AG09309 (cell line): ENCODE measurements around the gene RNF220.

Experiments used
- DNase-seq: peaks from one replicate; pipeline ENCODE4 v3.0.0-alpha.2; 2010; ENCODE audit warnings: low read depth
- H3K4me3 ChIP-seq: 2 replicates; pipeline ENCODE4 v1.5.1; 2011; ENCODE audit warnings: mild to moderate bottlenecking, low read depth, low read length, moderate library complexity; ENCODE audit not compliant: control insufficient read depth
- CTCF ChIP-seq: IDR thresholded peaks from 2 replicates; pipeline ENCODE4 v1.5.1; 2011; ENCODE audit warnings: mild to moderate bottlenecking, low read depth, low read length, inconsistent platforms; ENCODE audit not compliant: insufficient read depth, control insufficient read depth; ENCODE audit errors: missing control alignments

RNF220 gene

GRCh38 chr1:44388551-44388950 lies 16.5 kb upstream of the RNF220 start:
- no peak for DNase-seq
- TF ChIP-seq CTCF, result no peak
- H3K4me3 ChIP-seq, result no peak overlapping the region

- no peak for DNase-seq
- TF ChIP-seq CTCF, result no peak
- no peak overlapping the region for H3K4me3 ChIP-seq
Observed at GRCh38 chr1:44389437-44389836, 15.6 kb upstream of the RNF220 start.

GRCh38 chr1:44390277-44390676 lies 14.8 kb upstream of the RNF220 start:
- no peak for TF ChIP-seq CTCF
- no peak overlapping the region for H3K4me3 ChIP-seq
- DNase-seq, result peak; percentile 52

GRCh38 chr1:44401256-44402228 lies 3.5 kb upstream of the RNF220 start:
- TF ChIP-seq CTCF, result no peak
- H3K4me3 ChIP-seq, result no peak overlapping the region

GRCh38 chr1:44405798-44406736 lies 1.0 kb downstream of the RNF220 start:
- DNase-seq, result no peak
- no peak for TF ChIP-seq CTCF
- peak overlapping the region; percentile 46 for H3K4me3 ChIP-seq

More at GRCh38 chr1:44401256-44402228, 3.5 kb upstream of the RNF220 start:
- DNase-seq, result no peak

GRCh38 chr1:44406737-44407429 lies 1.8 kb downstream of the RNF220 start:
- H3K4me3 ChIP-seq, result no peak overlapping the region
- DNase-seq, result no peak
- no peak for TF ChIP-seq CTCF
